OCI-LY3 (cell line): ENCODE measurements around the gene TSPAN9.

Experiments used
- H2AFZ ChIP-seq: fragments of 200-600, 300-600 bp; shearing (Covaris generic); 2 replicates; pipeline ENCODE4 v1.6.0; 2014; ENCODE audit warnings: antibody characterized with exemption, low read depth, low read length
- H3K27ac ChIP-seq: fragments of 200-600, 300-600 bp; sonication (generic); 2 replicates; pipeline ENCODE4 v1.5.1; 2014; ENCODE audit warnings: mild to moderate bottlenecking, low read length, moderate library complexity, mixed read lengths
- H3K27me3 ChIP-seq: fragments of 200-600, 300-600 bp; sonication (generic); 2 replicates; pipeline ENCODE4 v1.6.1; 2014; ENCODE audit warnings: low read depth, low read length, mixed read lengths
- H3K36me3 ChIP-seq: fragments of 200-600, 300-600 bp; sonication (generic); replicated peaks from 2 replicates; pipeline ENCODE3; 2014; ENCODE audit warnings: low read depth, low read length, mixed read lengths
- H3K4me1 ChIP-seq: fragments of 300-600, 200-600 bp; sonication (generic); 2 replicates; pipeline ENCODE4 v1.6.1; 2014; ENCODE audit warnings: low read length, mixed read lengths
- H3K4me2 ChIP-seq: fragments of 200-600, 300-600 bp; sonication (generic); 2 replicates; pipeline ENCODE4 v1.6.1; 2014; ENCODE audit warnings: low read length, mixed read lengths
- H3K4me3 ChIP-seq: fragments of 300-600, 200-600 bp; sonication (generic); 2 replicates; pipeline ENCODE4 v1.5.1; 2014; ENCODE audit warnings: antibody characterized with exemption, mild to moderate bottlenecking, low read length, moderate library complexity
- H3K79me2 ChIP-seq: fragments of 300-600, 200-600 bp; shearing (Covaris generic); 2 replicates; pipeline ENCODE4 v1.6.1; 2014; ENCODE audit warnings: mild to moderate bottlenecking, low read length, mixed read lengths
- H3K9ac ChIP-seq: fragments of 300-600, 200-600 bp; shearing (Covaris generic); 2 replicates; pipeline ENCODE4 v1.6.0; 2014; ENCODE audit warnings: mild to moderate bottlenecking, low read length, moderate library complexity
- H3K9me3 ChIP-seq: fragments of 200-600, 300-600 bp; shearing (Covaris generic); 2 replicates; pipeline ENCODE4 v1.6.1; 2014; ENCODE audit warnings: low read length, mixed read lengths; ENCODE audit not compliant: insufficient read depth
- H4K20me1 ChIP-seq: fragments of 200-600, 300-600 bp; sonication (generic); 2 replicates; pipeline ENCODE4 v1.6.1; 2016; ENCODE audit warnings: low read length, mixed read lengths; ENCODE audit not compliant: insufficient read depth
- CTCF ChIP-seq: fragments of 200-600, 300-600 bp; sonication (generic); IDR thresholded peaks from 2 replicates; pipeline ENCODE4 v1.5.1; 2014; ENCODE audit warnings: antibody characterized with exemption, low read length, low read depth
- EZH2phosphoT487 ChIP-seq: fragments of 200-600 bp; shearing (Covaris generic); IDR thresholded peaks from 2 replicates; pipeline ENCODE4 v1.6.1; 2018; ENCODE audit warnings: antibody characterized with exemption, mixed run types, low read depth

Gene TSPAN9

GRCh38 chr12:3089588-3089987 lies 12.4 kb downstream of the TSPAN9 start:
- no peaks in the 10 kb centered on the region for H3K79me2 ChIP-seq
- H3K4me1 ChIP-seq, result no peaks in the 10 kb centered on the region
- no peaks in the 10 kb centered on the region for H4K20me1 ChIP-seq
- H3K27ac ChIP-seq, result no peak overlapping the region
- no peak overlapping the region for H3K9ac ChIP-seq
- H3K27me3 ChIP-seq, result no peaks in the 10 kb centered on the region
- no peak overlapping the region for H3K4me2 ChIP-seq
- H3K9me3 ChIP-seq, result no peaks in the 10 kb centered on the region
- no peak overlapping the region for H3K4me3 ChIP-seq
- TF ChIP-seq CTCF (no peak), EZH2phosphoT487 (no peak)
- no peak overlapping the region for H2AFZ ChIP-seq
- no peaks in the 10 kb centered on the region for H3K36me3 ChIP-seq

GRCh38 chr12:3090240-3091037 lies 13.3 kb downstream of the TSPAN9 start:
- H3K4me1 ChIP-seq, result no peaks in the 10 kb centered on the region

GRCh38 chr12:3091038-3091319 lies 13.8 kb downstream of the TSPAN9 start:
- no peaks in the 10 kb centered on the region for H3K27me3 ChIP-seq
- H3K9me3 ChIP-seq, result no peaks in the 10 kb centered on the region
- H3K36me3 ChIP-seq, result no peaks in the 10 kb centered on the region
- H2AFZ ChIP-seq, result no peak overlapping the region
- no peaks in the 10 kb centered on the region for H3K4me1 ChIP-seq
- H3K4me3 ChIP-seq, result no peak overlapping the region
- TF ChIP-seq CTCF, result no peak
- TF ChIP-seq EZH2phosphoT487, result no peak
- H3K9ac ChIP-seq, result no peak overlapping the region
- H3K4me2 ChIP-seq, result no peak overlapping the region
- no peaks in the 10 kb centered on the region for H4K20me1 ChIP-seq
- H3K27ac ChIP-seq, result no peak overlapping the region
- H3K79me2 ChIP-seq, result no peaks in the 10 kb centered on the region

More at GRCh38 chr12:3090240-3091037, 13.3 kb downstream of the TSPAN9 start:
- Histone ChIP-seq H3K9me3 (no peaks in the 10 kb centered on the region), H3K9ac (no peak overlapping the region), H3K27ac (no peak overlapping the region), H3K79me2 (no peaks in the 10 kb centered on the region), H2AFZ (no peak overlapping the region), H3K4me3 (no peak overlapping the region), H3K4me2 (no peak overlapping the region), H3K36me3 (no peaks in the 10 kb centered on the region), H4K20me1 (no peaks in the 10 kb centered on the region), H3K27me3 (no peaks in the 10 kb centered on the region)
- no peak for TF ChIP-seq EZH2phosphoT487
- no peak for TF ChIP-seq CTCF

GRCh38 chr12:3091382-3092241 lies 14.4 kb downstream of the TSPAN9 start:
- Histone ChIP-seq H4K20me1 (no peaks in the 10 kb centered on the region), H3K79me2 (no peaks in the 10 kb centered on the region), H3K4me2 (no peak overlapping the region), H3K27me3 (no peaks in the 10 kb centered on the region), H3K9ac (no peak overlapping the region), H3K4me1 (no peaks in the 10 kb centered on the region), H3K4me3 (no peak overlapping the region), H3K27ac (no peak overlapping the region), H3K9me3 (no peaks in the 10 kb centered on the region), H3K36me3 (no peaks in the 10 kb centered on the region), H2AFZ (no peak overlapping the region)
- TF ChIP-seq EZH2phosphoT487, result no peak
- no peak for TF ChIP-seq CTCF
